Smooth muscle cell (in vitro differentiated cells): ENCODE data around the gene SCARB2. TPM values are rescaled to one million over a fixed set of nuclear protein-coding genes. Genes with fewer than 3 reads are reported as not detected.

ENCODE experiments used
- DNase-seq: peaks from one replicate; lab custom pipeline; 2025; ENCODE audit not compliant: unreplicated experiment; lab: John Stamatoyannopoulos, UW
- H2AFZ ChIP-seq: fragments of 200-600 bp; sonication (generic); 2 replicates; pipeline ENCODE4 v1.6.0; 2016; ENCODE audit warnings: antibody characterized with exemption, low read depth, mild to moderate bottlenecking
- H3F3A ChIP-seq: fragments of 200-600 bp; sonication (generic); 2 replicates; pipeline ENCODE4 v1.6.0; 2017; ENCODE audit warnings: antibody characterized with exemption, low read depth
- H3K27ac ChIP-seq: fragments of 200-600 bp; sonication (generic); 2 replicates; pipeline ENCODE4 v1.5.1; 2016; ENCODE audit warnings: low read depth, mild to moderate bottlenecking
- H3K27me3 ChIP-seq: fragments of 200-600 bp; sonication (generic); 2 replicates; pipeline ENCODE4 v1.6.1; 2016; ENCODE audit warnings: low read depth, mild to moderate bottlenecking
- H3K36me3 ChIP-seq: fragments of 200-600 bp; sonication (generic); 2 replicates; pipeline ENCODE4 v1.5.1; 2016; ENCODE audit warnings: low read depth
- H3K4me1 ChIP-seq: fragments of 200-600 bp; sonication (generic); 2 replicates; pipeline ENCODE4 v1.5.1; 2016; ENCODE audit warnings: low read depth
- H3K4me2 ChIP-seq: fragments of 200-600 bp; sonication (generic); 2 replicates; pipeline ENCODE4 v1.6.0; 2016; ENCODE audit warnings: mild to moderate bottlenecking
- H3K4me3 ChIP-seq: fragments of 200-600 bp; sonication (generic); 2 replicates; pipeline ENCODE4 v1.5.1; 2016; ENCODE audit warnings: mild to moderate bottlenecking
- H3K79me2 ChIP-seq: fragments of 200-600 bp; sonication (generic); 2 replicates; pipeline ENCODE4 v1.6.0; 2016; ENCODE audit warnings: low read depth, mild to moderate bottlenecking
- H3K9ac ChIP-seq: fragments of 200-600 bp; sonication (generic); 2 replicates; pipeline ENCODE4 v1.6.0; 2016; ENCODE audit warnings: low read depth
- H3K9me3 ChIP-seq: fragments of 200-600 bp; sonication (generic); replicated peaks from 2 replicates; pipeline ENCODE4 v1.5.1; 2016; ENCODE audit warnings: low read depth
- H4K20me1 ChIP-seq: fragments of 200-600 bp; sonication (generic); 2 replicates; pipeline ENCODE4 v1.6.0; 2016; ENCODE audit warnings: low read depth
- WGBS: methylation state at CpG from one replicate; pipeline ENCODE4 v1.1.7; 2016; ENCODE audit warnings: low lambda C conversion rate; 5-methylcytosine and 5-hydroxymethylcytosine counted together
- polyA plus RNA-seq: library from polyadenylated mRNA; unstranded; fragments of >200 nt; fragmentation: Nextera tagmentation; extraction: Ambion mirVana; gene quantifications from 2 replicates; pipeline ENCODE4 v1.2.1, GENCODE V29; 2016
- total RNA-seq: library from RNA; depleted of rRNA; stranded (reverse); fragments of >200 nt; gene quantifications from 2 replicates; pipeline ENCODE4 v1.2.3, GENCODE V29; 2014
- TF ChIP-seq, protein P1 (sequence below): fragments of 200-600 bp; sonication (generic); IDR thresholded peaks from 2 replicates; pipeline ENCODE4 v1.5.1; 2017; ENCODE audit warnings: borderline replicate concordance, mild to moderate bottlenecking, antibody characterized with exemption; ENCODE audit not compliant: insufficient read depth, poor library complexity, severe bottlenecking

SCARB2 gene
- total and polyA plus RNA-seq, 2 experiments from 2014 or later, result 162 to 270 TPM

DNA sequence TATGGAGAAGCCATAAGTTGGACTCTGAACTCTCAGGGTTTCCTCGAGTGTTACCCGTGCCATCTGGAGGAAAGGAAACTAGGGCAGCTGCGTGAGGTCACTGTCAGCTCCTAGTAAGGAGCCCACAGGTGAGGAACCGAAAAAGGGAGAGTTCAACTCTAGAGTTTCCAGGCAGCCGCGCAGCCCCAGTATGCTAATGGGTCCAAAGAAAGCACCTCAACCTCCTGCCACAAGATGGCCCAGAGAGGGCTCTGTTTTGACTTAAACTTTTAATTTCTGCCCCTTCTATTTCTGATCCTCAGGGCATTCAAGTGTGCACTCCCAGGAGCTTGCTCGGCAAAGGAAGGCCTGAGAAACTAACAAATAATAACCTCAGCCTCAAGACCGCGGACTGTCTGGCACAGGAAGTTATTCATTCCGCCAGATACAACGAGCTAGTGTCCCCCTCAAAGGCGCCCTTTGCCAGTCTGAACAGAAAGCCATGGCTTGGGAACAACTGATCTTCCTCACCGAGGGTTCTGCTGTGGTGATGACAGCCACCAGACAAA, 13.9 kb downstream of the SCARB2 start:
- Histone ChIP-seq H3K4me1 (peaks cover 31% of the 10 kb centered on the region), H3K4me2 (peak overlapping the region; percentile 77), H3K9ac (peak overlapping the region; percentile 31), H3F3A (peaks cover 43% of the 10 kb centered on the region), H3K79me2 (peaks cover 78% of the 10 kb centered on the region), H2AFZ (no peak overlapping the region), H3K36me3 (no peaks in the 10 kb centered on the region), H3K9me3 (no peaks in the 10 kb centered on the region), H4K20me1 (peaks cover 6% of the 10 kb centered on the region), H3K27ac (peak overlapping the region; percentile 98), H3K27me3 (no peaks in the 10 kb centered on the region), H3K4me3 (no peak overlapping the region)
- TF ChIP-seq, protein P1, sequence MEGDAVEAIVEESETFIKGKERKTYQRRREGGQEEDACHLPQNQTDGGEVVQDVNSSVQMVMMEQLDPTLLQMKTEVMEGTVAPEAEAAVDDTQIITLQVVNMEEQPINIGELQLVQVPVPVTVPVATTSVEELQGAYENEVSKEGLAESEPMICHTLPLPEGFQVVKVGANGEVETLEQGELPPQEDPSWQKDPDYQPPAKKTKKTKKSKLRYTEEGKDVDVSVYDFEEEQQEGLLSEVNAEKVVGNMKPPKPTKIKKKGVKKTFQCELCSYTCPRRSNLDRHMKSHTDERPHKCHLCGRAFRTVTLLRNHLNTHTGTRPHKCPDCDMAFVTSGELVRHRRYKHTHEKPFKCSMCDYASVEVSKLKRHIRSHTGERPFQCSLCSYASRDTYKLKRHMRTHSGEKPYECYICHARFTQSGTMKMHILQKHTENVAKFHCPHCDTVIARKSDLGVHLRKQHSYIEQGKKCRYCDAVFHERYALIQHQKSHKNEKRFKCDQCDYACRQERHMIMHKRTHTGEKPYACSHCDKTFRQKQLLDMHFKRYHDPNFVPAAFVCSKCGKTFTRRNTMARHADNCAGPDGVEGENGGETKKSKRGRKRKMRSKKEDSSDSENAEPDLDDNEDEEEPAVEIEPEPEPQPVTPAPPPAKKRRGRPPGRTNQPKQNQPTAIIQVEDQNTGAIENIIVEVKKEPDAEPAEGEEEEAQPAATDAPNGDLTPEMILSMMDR, result no peak
- no peak for DNase-seq
- 54% methylated on average over 13 of the region's 13 CpGs for WGBS

DNA sequence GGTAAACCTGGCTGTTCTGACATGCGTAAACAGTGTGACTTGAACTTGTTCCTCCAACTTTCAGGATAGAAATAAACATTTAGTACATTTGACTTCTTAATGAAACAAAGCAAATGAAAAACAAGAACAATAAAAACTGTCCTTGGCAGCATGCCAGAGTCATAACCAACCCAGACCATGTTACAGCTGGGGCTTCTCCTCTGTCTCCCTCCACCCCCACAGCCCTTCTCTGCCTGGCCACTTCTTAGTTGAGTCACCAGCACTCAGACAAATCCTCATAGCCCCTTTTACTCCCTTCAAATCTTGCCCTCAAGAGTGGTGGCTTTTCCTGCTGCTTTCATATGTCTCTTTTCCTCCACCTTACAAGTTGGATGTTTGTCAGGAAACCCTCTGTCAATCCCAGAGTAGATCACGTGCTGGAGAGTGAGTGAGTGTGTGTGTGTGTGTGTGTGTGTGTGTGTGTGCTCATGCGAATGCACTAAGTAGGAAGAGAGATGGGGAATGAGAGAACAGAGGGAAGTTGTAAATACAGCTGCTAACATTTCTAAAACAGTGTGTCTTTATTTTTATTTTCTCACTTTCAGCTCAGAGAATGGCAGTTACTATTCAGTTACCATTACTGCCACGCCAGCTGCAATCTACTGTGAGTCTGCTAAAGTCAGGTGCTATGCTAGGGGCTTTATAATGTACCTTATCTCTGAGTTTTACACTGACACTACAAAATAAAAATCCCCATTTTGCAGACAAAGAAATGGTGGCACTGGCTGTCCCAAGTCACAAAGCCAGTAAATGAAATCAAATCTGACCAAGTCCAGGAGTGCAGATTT, 15.0 kb downstream of the SCARB2 start:
- TF ChIP-seq, protein P1, result no peak
- Histone ChIP-seq H3F3A (peaks cover 43% of the 10 kb centered on the region), H3K4me2 (peak overlapping the region; percentile 77), H3K4me3 (peak overlapping the region; percentile 22), H3K79me2 (peaks cover 68% of the 10 kb centered on the region), H3K9ac (peak overlapping the region; percentile 68), H3K9me3 (no peaks in the 10 kb centered on the region), H3K27me3 (no peaks in the 10 kb centered on the region), H3K27ac (peak overlapping the region; percentile 98), H3K4me1 (peaks cover 31% of the 10 kb centered on the region), H2AFZ (peak overlapping the region; percentile 0), H3K36me3 (no peaks in the 10 kb centered on the region), H4K20me1 (no peaks in the 10 kb centered on the region)
- DNase-seq, result peak; percentile 18
- WGBS, result 38% methylated on average over 4 of the region's 4 CpGs

DNA sequence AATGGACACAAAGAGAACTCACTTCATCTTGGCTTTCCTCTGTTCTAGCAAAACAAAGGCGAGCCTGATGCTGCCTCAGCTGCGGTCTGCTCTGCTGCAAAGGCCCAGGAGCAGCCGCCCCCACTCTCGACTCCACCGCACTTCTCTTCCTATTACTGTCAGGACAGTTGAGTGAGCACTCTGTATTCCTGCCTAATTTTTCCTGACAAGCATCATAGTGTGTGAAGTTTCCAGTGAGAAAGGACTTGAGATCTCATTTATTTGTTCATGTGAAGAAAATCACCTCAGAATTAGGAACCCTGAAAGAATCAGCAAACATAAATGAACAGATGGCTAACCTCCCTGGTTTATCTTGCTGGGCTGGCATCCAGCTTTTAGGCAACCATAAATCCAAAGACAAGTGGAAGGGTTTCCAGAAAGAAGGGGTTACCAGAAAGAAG, 15.6 kb downstream of the SCARB2 start:
- Histone ChIP-seq H3K36me3 (no peaks in the 10 kb centered on the region), H3K9me3 (no peaks in the 10 kb centered on the region), H3K4me3 (peak overlapping the region; percentile 22), H3K9ac (peak overlapping the region; percentile 68), H3K4me1 (peaks cover 31% of the 10 kb centered on the region), H2AFZ (peak overlapping the region; percentile 0), H3K4me2 (peak overlapping the region; percentile 77), H4K20me1 (no peaks in the 10 kb centered on the region), H3F3A (peaks cover 43% of the 10 kb centered on the region), H3K79me2 (peaks cover 68% of the 10 kb centered on the region), H3K27ac (peak overlapping the region; percentile 98), H3K27me3 (no peaks in the 10 kb centered on the region)
- DNase-seq, result no peak
- WGBS, result 11% methylated on average over 5 of the region's 5 CpGs
- TF ChIP-seq, protein P1, result no peak
